ENCODE results near the gene SMCHD1.
"Not testable (repeated sequence)": the region's sequence is repeated elsewhere in the genome, so short reads cannot be mapped to it uniquely, and the experiment has no call there.

The SMCHD1 gene

DNA sequence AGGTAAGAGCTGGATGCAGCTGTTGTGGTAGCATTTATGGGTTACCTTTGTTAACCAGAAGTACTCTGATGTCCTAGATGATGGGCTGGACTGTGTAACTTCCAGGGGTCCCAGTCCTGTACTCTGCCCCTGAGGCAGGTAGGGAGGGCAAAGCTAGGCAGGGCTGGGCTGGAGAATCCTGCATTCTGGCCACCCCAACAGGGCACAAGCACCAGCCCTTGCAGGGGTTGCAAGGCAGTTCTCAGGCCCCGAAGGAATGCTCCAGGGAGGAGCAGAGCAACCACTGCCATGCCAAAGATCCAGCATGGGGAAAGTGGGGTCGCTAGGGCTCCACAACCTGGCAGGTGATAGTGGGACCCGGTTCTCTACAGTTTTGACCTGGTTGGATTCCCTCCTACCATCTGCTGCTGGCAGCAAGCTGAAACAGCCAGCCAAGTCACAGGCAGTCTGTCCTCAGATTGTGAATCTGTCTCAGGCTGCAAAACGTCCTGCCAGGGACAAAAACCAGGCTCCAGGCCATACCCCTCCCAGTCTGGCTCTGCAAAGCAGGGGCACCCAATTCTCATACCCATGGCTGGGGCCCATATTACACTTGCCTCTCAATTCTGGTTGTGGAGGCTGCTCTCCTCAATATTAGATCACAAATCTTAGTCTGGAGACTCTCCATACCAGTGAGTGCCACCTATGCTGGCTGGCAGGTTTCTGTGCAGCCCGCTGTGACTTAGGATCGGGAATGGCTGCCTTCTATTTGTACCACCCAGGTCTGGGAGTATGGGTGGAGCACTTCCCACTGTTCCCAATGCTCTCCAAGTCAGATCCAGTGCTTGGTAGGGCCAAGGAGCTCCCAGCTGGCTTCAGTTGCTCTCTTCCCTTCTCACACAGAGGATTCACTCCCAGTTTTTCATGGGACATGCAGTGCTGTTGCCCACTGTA, 61.1 kb downstream of the SMCHD1 start:
- no peak for DNase-seq (ENCODE audit: low read depth in 2 of 2)

DNA sequence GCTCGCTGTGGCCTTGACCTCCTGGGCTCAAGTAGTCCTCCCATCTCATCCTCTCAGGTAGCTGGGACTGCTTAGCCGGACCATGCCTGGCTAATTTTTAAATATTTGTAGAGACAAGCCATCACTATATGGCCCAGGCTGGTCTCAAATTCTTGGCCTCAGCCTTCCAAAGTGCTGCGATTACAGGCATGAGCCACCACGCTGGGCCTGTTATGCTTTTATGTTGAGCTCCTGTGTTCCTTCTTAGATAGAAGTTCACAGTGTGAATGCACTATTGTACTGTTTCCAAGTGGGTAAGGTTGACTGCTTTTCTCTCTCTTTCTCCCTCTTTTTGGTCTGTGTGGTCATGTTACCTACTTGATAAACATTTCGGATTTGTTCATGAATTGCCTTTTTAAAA, 61.9 kb downstream of the SMCHD1 start:
- no peak for DNase-seq (ENCODE audit: low read depth in 2 of 2)

DNA sequence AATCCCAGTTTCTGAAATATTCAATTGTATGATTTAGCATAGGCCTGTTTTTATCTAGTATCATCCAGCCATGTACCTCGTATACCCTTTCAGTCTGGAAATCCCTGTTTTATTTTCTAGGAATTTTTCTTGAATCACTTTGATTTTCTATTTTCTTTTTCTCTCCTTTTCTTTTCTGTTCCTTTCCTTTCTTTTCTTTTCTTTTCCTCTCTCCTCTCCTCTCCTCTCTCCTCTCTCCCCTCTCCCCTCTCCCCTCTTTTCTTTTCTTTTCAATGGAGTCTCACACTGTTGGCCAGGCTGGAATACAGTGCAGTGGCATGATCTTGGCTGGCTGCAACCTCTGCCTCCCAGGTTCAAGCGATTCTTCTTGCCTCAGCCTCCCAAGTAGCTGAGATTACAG, 63.5 kb downstream of the SMCHD1 start:
- DNase-seq (ENCODE audit: low read depth in 2 of 2), result no peak

DNA sequence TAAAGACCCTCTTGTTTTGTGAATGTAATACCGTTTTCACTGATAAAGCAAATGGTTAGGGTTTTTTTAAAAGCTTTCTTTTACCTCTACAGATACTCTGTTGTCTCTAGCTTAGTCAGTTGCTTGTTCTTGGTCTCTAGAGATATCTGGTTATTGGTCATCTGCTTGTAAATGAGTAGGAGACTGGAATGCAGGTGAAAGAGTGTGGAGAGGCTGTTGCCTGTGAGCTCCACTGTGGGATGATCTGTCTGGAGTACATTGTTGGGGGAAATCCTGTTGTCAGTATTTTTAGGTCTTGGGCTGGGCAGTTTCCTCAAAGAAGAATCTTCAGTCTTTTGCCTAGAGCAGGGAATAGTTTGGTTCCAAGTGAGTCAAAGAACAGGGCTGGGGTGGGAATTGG, 67.7 kb downstream of the SMCHD1 start:
- no peak for DNase-seq (ENCODE audit: low read depth in 2 of 2)

DNA sequence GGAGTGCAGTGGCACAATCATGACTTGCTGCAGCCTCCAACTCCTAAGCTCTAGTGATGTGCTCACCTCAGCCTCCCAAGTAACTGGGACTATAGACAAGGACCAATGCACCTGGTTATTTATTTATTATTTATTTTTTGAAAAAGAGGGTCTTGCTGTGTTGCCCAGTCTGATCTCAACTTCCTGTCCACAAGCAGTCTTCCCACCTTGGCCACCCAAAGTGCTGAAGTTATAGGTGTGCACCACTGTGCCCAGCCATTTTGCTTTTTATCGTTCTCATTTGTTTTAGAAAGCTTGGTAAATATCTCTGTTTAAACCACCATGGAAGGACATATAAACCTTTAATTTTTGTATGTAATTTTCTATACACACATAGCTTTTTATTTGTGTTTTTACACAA, 74.2 kb downstream of the SMCHD1 start:
- no peak for DNase-seq (ENCODE audit: low read depth in 2 of 2)

DNA sequence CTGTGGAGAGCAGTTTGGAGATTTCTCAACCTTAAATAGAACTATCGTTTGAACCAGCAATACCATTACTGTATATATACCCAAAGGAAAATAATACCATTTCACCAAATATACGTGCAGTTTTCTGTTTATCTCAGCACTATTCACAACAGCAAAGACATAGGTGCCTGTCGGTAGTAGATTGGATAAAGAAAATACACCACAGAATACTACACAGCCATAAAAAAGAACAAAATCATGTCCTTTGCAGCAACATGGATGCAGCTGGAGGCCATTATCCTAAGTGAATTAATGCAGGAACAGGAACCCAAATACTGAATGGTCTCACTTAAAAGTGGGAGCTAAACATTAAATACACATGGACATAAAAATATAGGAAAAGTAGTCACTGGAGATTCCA, 81.3 kb downstream of the SMCHD1 start:
- no peak for DNase-seq (ENCODE audit: low read depth in 2 of 2)

DNA sequence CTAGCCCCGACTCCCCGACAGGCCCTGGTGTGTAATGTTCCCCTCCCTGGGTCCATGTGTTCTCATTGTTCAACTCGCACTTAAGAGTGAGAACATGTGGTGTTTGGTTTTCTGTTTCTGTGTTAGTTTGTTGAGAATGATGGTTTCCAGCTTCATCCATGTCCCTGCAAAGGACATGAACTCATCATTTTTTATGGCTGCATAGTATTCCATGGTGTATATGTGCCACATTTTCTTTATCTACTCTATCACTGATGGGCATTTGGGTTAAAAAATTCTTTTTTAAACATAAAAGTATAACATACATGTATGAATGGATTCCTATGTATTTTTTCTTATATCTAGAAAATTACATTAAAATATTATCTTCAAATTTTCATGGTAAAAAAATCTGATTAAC, 84.6 kb downstream of the SMCHD1 start:
- DNase-seq (ENCODE audit: low read depth in 2 of 2), result not testable (repeated sequence)

DNA sequence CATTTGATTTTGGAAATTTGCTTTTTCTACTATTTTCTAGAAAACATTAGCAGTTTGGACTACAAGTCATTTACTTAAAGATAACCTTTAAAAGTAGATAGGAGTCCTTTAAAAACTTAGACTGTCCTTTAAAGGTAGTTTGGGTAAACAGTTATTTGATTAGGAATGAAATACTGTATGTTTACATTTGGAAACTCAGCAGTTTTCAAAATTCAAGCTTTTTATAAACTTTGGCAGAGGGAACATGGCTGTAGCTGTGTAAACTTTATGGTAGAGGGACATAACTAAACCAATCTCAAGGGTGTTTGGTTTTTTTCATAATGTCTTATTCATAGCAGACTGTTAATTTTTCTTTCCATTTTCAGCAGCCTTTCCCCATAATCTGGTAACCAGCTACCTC, 90.7 kb downstream of the SMCHD1 start:
- no peak for DNase-seq (ENCODE audit: low read depth in 2 of 2)

DNA sequence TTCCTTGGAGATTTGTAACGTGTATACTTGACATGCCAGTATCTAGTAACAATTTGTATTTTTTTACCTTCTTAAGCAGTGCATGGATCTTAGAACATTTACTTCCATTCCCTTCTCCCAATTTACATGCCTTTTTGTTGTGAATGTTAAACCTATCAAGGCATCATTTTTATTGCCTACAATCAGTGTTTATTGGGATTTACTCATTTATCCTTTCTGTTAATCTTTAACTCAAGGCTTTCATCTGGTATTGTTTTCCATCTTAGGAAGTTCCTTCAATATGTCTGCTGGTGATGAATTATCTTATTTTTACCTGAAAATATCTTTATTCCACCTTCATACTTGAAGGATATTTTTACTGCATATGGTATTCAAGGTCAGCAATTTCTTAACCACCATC, 102.8 kb downstream of the SMCHD1 start:
- no peak for DNase-seq (ENCODE audit: low read depth in 2 of 2)

DNA sequence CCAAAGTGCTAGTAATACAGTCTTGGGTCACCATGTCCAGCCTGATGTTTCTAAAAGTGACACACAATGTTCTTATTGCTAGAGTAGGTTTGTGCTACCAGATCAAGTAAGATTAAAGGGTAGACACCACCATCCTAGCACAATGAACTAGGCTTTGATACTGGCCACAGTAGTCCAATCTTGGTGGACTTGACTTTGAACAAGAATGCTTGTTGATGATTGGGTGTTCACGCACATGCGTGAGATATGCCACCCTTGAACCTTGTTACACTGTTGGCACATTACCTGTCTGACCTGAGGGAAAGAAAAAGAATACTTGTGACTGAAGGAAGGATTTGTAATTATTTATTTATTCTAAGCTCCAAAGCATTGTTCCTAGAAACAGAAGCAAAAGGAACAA, 119.1 kb downstream of the SMCHD1 start:
- no peak for DNase-seq (ENCODE audit: low read depth in 2 of 2)

DNA sequence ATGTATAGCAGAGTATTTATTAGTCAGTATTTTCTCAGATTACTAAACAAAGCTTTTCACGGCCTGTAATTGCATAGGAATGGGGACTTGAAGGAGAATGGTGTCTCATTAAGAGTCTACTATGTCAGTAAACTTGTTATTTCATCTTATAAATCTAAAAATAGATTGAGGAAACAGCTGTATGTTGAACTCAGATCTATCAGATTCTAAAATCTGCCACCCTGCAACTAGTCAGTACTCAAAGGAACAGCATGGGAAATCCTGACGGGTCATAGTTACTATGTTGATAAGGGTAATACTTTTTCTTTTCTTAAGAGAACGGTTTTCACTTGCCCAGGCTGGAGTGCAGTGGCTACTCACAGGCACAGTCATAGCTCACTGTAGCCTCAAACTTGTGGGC, 121.1 kb downstream of the SMCHD1 start:
- DNase-seq (ENCODE audit: low read depth in 2 of 2), result no peak

DNA sequence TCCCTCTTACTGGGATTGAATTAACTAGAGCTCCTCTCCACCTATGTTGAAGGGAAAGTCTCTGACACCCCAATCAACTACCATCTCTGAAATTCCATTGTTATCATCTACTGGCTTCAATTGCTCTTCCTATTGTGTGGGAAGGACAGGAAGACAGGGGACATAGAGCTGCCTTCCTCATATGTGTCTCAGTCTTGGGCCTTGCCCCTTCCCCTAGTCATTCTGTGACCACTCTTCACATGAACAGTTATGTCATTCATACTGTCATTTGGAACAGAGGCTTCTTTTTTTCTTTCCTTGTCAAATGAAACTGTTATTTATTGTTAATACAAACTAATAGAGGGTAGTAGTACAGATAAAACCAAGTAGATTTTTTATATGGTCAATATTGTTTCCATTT, 121.7 kb downstream of the SMCHD1 start:
- DNase-seq (ENCODE audit: low read depth in 2 of 2), result no peak

DNA sequence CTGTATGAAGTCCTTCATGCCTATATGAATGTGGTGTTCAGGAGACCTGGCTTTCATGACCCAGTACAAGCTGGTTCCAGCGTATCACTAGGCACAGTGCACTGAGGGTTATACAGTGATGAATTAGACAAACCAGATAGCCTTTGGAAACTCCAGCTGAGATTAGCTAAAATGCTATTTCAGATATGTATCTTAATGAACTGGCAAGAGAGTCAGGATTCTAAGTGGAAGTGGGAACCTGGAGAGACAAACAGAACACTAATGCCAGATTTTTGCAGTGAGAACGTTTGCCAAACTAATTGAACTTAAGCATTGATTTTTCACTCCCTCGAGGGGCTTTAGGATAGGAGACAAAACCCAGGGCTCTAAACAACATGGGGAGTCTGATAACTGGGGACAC, 125.2 kb downstream of the SMCHD1 start:
- DNase-seq (ENCODE audit: low read depth in 2 of 2), result no peak

DNA sequence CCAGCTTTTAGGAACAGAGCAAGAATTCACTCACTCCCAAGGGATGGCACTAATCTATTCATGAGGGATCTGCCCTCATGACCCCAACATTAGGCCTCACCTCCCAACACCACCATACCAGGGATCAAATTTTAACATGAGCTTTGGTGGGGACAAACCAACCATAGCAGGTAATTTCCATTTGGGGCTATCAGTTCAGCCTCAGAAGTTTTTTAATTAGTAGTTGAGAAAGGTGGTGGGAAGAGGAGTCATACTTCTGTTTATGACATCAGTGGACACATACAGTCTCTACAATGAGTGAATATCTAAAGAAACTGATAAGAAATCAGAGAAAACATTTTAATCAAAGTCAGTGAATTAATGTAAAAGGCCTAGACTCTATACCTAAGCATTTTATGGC, 131.7 kb downstream of the SMCHD1 start:
- DNase-seq (ENCODE audit: low read depth in 2 of 2), result no peak

DNA sequence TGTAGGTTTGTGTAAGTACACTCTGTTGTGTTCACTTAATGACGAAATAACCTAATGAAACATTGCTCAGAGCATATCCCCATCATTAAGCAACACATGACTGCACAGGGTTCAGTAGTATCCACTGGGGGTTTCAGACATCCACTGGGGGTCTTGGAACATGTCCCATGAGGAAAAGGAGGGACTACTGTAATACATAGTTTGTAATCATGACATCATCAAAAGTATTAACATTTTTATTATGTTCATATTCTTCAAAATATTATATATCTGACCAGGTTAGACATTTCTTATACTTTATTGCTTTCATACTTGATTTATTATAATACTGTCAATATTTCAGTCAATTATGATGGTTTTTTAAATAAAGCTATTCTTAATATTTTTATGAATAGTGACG, 136.9 kb downstream of the SMCHD1 start:
- no peak for DNase-seq (ENCODE audit: low read depth in 2 of 2)

DNA sequence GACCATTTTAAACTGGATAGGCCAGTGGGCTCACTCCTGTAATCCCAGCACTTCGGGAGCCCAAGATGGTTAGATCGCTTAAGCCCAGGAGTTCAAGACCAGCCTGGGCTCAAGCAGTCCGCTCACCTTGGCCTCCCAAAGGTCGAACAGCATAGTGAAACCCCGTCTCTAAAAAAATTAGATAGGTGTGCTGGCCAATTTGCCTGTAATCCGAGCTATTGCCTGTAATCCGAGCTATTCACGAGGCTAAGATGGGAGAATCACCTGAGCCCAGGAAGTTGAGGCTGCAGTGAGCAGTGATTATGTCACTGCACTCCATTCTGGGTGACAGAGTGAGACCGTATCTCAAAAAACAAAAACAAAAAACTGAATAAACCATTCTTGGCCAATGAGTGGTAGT, 138.6 kb downstream of the SMCHD1 start:
- no peak for DNase-seq (ENCODE audit: low read depth in 2 of 2)

DNA sequence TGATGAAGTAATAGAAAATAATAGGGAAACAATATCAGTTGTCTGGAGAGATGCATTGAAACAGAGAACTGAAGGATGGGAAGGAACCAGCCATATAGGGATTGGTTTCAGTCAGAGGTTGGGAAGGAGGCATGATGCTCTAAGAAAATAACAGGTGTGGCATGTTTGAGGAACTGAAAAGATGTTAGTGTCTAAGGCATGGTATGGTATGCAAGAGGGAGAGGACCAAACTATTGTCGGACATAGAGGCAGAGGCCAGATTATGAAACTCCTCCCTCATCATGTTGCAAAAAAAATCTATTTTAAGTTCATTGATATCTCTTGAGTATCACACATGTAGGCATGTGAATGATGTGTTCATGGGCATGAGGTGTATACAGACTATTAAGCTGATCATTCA, 142.4 kb downstream of the SMCHD1 start:
- DNase-seq (ENCODE audit: low read depth in 2 of 2), result no peak

DNA sequence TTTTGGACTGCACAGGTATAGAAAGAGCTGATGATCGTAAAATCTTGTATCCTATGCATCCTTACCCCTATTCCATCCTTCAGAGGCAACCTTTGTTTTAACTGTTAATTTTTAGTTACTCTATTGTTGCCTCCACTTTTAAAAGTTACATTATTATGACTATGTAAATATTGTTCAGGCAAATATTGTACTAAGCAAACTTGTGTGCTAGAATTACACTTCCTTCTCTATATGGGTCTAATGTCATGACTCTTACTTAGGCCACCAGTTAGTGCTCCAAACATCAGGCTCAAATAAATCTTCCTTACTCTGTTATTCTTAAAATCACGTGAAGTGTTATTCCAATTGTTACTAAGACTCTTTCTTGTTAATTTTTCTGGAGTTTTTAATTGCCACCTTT, 143.8 kb downstream of the SMCHD1 start:
- DNase-seq (ENCODE audit: low read depth in 2 of 2), result no peak

DNA sequence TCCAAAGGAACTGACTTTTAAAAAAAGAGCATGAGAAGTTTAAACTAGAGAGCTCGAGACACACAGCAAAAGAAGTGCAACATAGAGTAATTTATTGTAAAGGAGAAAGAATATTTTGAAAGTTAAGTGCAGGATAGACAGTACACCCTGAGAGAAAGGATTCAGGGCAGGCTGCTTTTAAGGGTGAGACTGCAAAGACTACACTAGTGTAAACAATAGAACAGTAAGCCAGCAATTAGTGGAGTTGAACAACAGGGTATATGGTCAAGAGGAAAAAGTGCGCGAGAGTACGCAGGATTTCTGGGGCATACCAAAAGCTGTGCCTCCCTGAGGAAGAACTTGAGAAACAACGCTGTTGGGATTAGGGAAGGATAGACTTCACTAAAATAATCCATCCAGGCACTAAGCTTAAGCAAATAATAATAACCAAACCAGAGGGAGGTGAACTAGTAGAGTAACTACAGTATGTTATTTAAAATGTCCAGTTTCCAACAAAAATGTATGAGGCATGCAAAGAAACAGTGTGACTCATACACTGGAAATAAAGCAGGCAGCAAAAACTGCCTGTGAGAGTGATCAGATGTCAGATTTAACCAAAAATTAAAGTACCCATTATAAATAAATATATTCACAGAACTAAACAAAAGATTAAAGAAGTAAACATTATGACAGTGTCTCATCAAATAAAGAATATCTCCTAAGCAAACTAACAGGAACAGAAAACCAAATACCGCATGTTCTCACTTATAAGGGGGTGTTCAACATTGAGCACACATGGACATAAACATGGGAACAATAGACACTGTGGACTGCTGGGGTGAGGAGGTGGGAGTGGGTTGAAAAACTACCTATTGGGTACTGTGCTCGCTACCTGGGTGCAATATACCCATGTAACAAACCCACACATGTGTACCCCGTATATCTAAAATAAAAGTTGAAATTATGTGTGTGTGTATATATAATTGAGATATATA, 150.7 kb downstream of the SMCHD1 start:
- DNase-seq (ENCODE audit: low read depth in 2 of 2), result no peak

DNA sequence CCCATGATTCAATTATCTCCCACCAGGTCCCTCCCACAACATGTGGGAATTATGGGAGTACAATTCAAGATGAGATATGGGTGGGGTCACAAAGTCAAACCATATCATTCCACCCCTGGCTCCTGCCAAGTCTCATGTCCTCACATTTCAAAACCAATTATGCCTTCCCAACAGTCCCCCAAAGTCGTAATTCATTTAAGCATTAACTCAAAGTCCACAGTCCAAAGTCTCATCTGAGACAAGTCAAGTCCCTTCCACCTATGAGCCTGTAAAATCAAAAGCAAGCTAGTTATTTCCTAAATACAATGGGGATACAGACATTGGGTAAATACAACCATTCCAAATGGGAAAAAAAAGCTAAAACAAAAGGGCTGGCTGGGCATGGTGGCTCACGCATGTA, 153.1 kb downstream of the SMCHD1 start:
- not testable (repeated sequence) for DNase-seq (ENCODE audit: low read depth in 2 of 2)

DNA sequence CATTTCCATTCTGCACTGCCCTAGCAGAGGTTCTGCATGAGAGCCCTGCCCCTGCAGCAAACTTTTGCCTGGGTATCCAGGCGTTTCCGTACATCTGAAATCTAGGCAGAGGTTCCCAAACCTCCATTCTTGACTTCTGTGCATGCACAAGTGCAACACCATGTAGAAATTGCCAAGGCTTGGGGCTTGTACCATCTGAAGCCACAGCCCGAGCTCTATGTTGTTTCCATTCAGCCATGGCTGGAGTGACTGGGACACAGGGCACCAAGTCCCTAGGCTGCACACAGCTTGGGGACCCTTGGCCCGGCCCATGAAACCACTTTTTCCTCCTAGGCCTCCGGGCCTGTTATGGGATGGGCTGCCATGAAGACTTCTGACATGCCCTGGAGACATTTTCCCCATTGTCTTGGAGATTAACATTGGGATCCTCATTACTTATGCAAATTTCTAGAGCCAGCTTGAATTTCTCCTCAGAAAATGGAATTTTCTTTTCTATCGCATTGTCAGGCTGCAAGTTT, 154.2 kb downstream of the SMCHD1 start:
- DNase-seq (ENCODE audit: low read depth in 2 of 2), result not testable (repeated sequence)

DNA sequence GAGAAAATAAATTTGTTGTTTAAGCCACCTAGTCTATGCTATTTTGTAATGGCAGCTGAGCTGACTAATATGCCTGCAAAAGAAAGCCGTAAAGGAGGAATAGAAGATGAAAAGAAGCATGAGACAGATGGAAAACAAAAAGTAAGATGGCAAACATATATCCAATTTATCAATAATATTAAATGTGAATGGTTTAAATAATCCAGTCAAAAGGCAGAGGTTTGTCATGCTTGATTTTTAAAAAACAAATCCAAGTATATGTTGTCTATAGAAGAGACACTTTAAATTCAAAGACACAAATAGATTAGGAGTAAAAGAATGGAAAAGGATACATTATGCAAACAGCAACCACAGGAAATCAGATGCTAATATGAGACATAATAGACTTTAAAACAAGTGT, 155.9 kb downstream of the SMCHD1 start:
- DNase-seq (ENCODE audit: low read depth in 2 of 2), result no peak

DNA sequence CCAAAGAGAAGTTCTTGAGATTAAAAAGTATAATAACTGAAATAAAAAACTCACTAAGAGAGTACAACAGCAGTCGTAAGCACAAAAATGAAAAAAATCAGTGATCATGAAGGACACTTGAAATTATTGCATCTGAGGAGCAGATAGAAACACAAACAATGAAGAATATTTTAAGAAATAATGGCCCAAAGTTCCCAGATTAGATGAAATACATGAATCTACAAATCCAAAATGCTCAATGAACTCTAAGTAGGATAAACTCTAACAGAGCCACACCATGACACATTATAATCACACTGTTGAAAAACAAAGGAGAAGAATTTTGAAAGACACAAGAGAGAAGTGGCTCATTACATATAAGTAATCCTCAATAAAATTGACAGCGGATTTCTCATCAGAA, 159.4 kb downstream of the SMCHD1 start:
- no peak for DNase-seq (ENCODE audit: low read depth in 2 of 2)
